ENCODE results near the gene MFNG.

GRCh38 chr22:37499027-37499707 is 13.0 kb upstream of the MFNG start:
- TF ChIP-seq CTCF (IDR thresholded peaks at IDR 0.05; ENCODE audit: low read depth, low read length, poor library complexity, severe bottlenecking) (no peak), EZH2phosphoT487 (IDR thresholded peaks at IDR 0.05; ENCODE audit: borderline replicate concordance, low read length) (no peak)

Measured in DOHH2 (cell line).